T-helper 1 cell treated with Interleukin-12 subunit alpha and Interleukin-12 subunit beta and Interleukin-4 antibody, amounts not matched to agents 30 ng/mL and 1 ng/mL, for 36 hours (primary cell): Measurements from ENCODE around the gene DCAF6. TPM values are rescaled to one million over a fixed set of nuclear protein-coding genes. Genes with fewer than 3 reads are reported as not detected.
"Not testable (repeated sequence)": the region's sequence is repeated elsewhere in the genome, so short reads cannot be mapped to it uniquely, and the experiment has no call there.

ENCODE experiments used
- intact Hi-C: fragments of 100-400 bp; cut with micrococcal nuclease; formaldehyde crosslinking; loops from one replicate; pipeline ENCODE4 v1.15.1; 2024
- total RNA-seq: library from RNA; stranded (reverse); gene quantifications from 2 replicates; pipeline ENCODE4 v1.2.3, GENCODE V29; 2022

DCAF6 gene
- total RNA-seq, 1 donor from 2014 or later: 22.9 TPM

GRCh38 chr1:167924102-167924501 lies 12.4 kb upstream of the DCAF6 start:
- intact Hi-C loops: no loop called here

GRCh38 chr1:167924543-167925231 lies 11.8 kb upstream of the DCAF6 start:
- intact Hi-C loops: no loop called here

- intact Hi-C loops: no loop called here
These were observed 9.9 kb upstream of the DCAF6 start for GRCh38 chr1:167926486-167926997.

GRCh38 chr1:167927046-167927754 lies 9.3 kb upstream of the DCAF6 start:
- intact Hi-C loops: no loop called here

GRCh38 chr1:167928457-167928852 lies 8.0 kb upstream of the DCAF6 start:
- intact Hi-C loops: no loop called here

GRCh38 chr1:167928919-167929318 lies 7.6 kb upstream of the DCAF6 start:
- intact Hi-C loops: not testable (repeated sequence)

- intact Hi-C loops: loop anchor here (10.0 kb wide), 1 partner anchor 1765 kb away; no protein-coding TSS in a partner anchor
These were observed 6.8 kb upstream of the DCAF6 start for GRCh38 chr1:167929725-167930124.

GRCh38 chr1:167933788-167934187 lies 2.7 kb upstream of the DCAF6 start:
- intact Hi-C loops: loop anchor here (10.0 kb wide), 1 partner anchor 1761 kb away; no protein-coding TSS in a partner anchor

GRCh38 chr1:167934426-167935215 lies 1.9 kb upstream of the DCAF6 start:
- intact Hi-C loops: loop anchor here (5.0 to 10.0 kb wide), 10 partner anchors 377 to 1958 kb away; partner anchors contain the start of genes ATP1B1, CD247, SCYL3 and SLC19A2

GRCh38 chr1:167935216-167936067 lies 1.0 kb upstream of the DCAF6 start:
- intact Hi-C loops: loop anchor here (1.0 to 10.0 kb wide), 21 partner anchors 132 to 1957 kb away; partner anchors contain the start of genes ATP1B1, BLZF1, CD247 and MPZL1

GRCh38 chr1:167936930-167937708 lies 636 bp downstream of the DCAF6 start, which contains the start of gene MPC2:
TSS of gene MPC2 (minus strand) at chr1:167937072. CDS start at chr1:167935841, 1,231 bp downstream.
- intact Hi-C loops: loop anchor here (1.0 to 10.0 kb wide), 21 partner anchors 134 to 1955 kb away; partner anchors contain the start of genes ATP1B1, BLZF1, CD247 and MPZL1

GRCh38 chr1:167937709-167938010 lies 1.2 kb downstream of the DCAF6 start:
- intact Hi-C loops: loop anchor here (2.0 to 10.0 kb wide), 12 partner anchors 289 to 1955 kb away; partner anchors contain the start of genes ATP1B1, CD247, SCYL3 and SFT2D2

- intact Hi-C loops: loop anchor here (5.0 to 10.0 kb wide), 10 partner anchors 381 to 1954 kb away; partner anchors contain the start of genes ATP1B1, CD247, SCYL3 and SLC19A2
These were observed 1.7 kb downstream of the DCAF6 start for GRCh38 chr1:167938080-167938636.

- intact Hi-C loops: no loop called here
These were observed 3.8 kb downstream of the DCAF6 start for GRCh38 chr1:167940264-167940663.

- intact Hi-C loops: no loop called here
These were observed 7.1 kb downstream of the DCAF6 start for GRCh38 chr1:167943541-167943940.

GRCh38 chr1:167947733-167948132 lies 11.2 kb downstream of the DCAF6 start:
- intact Hi-C loops: no loop called here

GRCh38 chr1:167949785-167950184 lies 13.3 kb downstream of the DCAF6 start:
- intact Hi-C loops: no loop called here

GRCh38 chr1:167950569-167950968 lies 14.1 kb downstream of the DCAF6 start:
- intact Hi-C loops: no loop called here

GRCh38 chr1:167955915-167956314 lies 19.4 kb downstream of the DCAF6 start:
- intact Hi-C loops: no loop called here
